Trophoblast cell (in vitro differentiated cells and primary cell): ENCODE results near the gene ABL1.

Experiments used
- DNase-seq, 2 donors: peaks; one replicate each; pipeline ENCODE4 v3.0.0-alpha.2; 2016
- H2AFZ ChIP-seq: 2 replicates; pipeline ENCODE4 v1.6.1; 2013; ENCODE audit warnings: low read length, moderate library complexity, mild to moderate bottlenecking; ENCODE audit not compliant: insufficient read depth, poor library complexity
- H2AK5ac ChIP-seq: 2 replicates; pipeline ENCODE4 v1.6.1; 2013; ENCODE audit warnings: mild to moderate bottlenecking, low read length
- H2BK120ac ChIP-seq: 2 replicates; pipeline ENCODE4 v1.6.1; 2013; ENCODE audit warnings: low read length, mild to moderate bottlenecking, moderate library complexity; ENCODE audit not compliant: insufficient read depth, poor library complexity
- H2BK12ac ChIP-seq: 2 replicates; pipeline ENCODE4 v1.6.1; 2013; ENCODE audit warnings: mild to moderate bottlenecking, low read length, moderate library complexity
- H2BK5ac ChIP-seq: 2 replicates; pipeline ENCODE4 v1.6.1; 2013; ENCODE audit warnings: low read length, low read depth, moderate library complexity, mild to moderate bottlenecking; ENCODE audit not compliant: poor library complexity
- H3K14ac ChIP-seq: 2 replicates; pipeline ENCODE4 v1.6.1; 2013; ENCODE audit warnings: mild to moderate bottlenecking, low read length
- H3K18ac ChIP-seq: 2 replicates; pipeline ENCODE4 v1.6.1; 2013; ENCODE audit warnings: mild to moderate bottlenecking, low read length
- H3K23ac ChIP-seq: 2 replicates; pipeline ENCODE4 v1.6.1; 2013; ENCODE audit warnings: low read length
- H3K27ac ChIP-seq: 2 replicates; pipeline ENCODE4 v1.5.1; 2013; ENCODE audit warnings: low read depth, mild to moderate bottlenecking, inconsistent platforms, low read length, moderate library complexity
- H3K27me3 ChIP-seq: 2 replicates; pipeline ENCODE4 v1.6.1; 2013; ENCODE audit warnings: inconsistent platforms, mild to moderate bottlenecking, low read length, moderate library complexity; ENCODE audit not compliant: insufficient read depth
- H3K36me3 ChIP-seq, 2 experiments: 1 replicate in 1 of 2; 2 replicates in 1 of 2; pipeline ENCODE4 v1.6.1; 2013; ENCODE audit warnings: low read length in 2 of 2, mild to moderate bottlenecking in 2 of 2, moderate library complexity in 1 of 2; ENCODE audit not compliant: insufficient read depth in 2 of 2, control insufficient read depth in 1 of 2
- H3K4ac ChIP-seq: 2 replicates; pipeline ENCODE4 v1.6.1; 2013; ENCODE audit warnings: low read depth, mild to moderate bottlenecking, low read length, moderate library complexity
- H3K4me1 ChIP-seq, 2 experiments: 1 replicate in 1 of 2; 2 replicates in 1 of 2; pipeline ENCODE4 v1.6.1; 2013; ENCODE audit warnings: low read length in 2 of 2, mild to moderate bottlenecking in 2 of 2, moderate library complexity in 1 of 2; ENCODE audit not compliant: insufficient read depth in 2 of 2, control insufficient read depth in 1 of 2
- H3K4me2 ChIP-seq: 2 replicates; pipeline ENCODE4 v1.6.1; 2013; ENCODE audit warnings: inconsistent platforms, mild to moderate bottlenecking, low read length, moderate library complexity
- H3K4me3 ChIP-seq: 2 replicates; pipeline ENCODE4 v1.5.1; 2013; ENCODE audit warnings: mild to moderate bottlenecking, low read depth, low read length, inconsistent platforms
- H3K79me1 ChIP-seq: one replicate; pipeline ENCODE4 v1.6.1; 2013; ENCODE audit warnings: low read length
- H3K79me2 ChIP-seq: 2 replicates; pipeline ENCODE4 v1.6.1; 2013; ENCODE audit warnings: low read length, mild to moderate bottlenecking; ENCODE audit not compliant: control insufficient read depth, insufficient read depth, poor library complexity
- H3K9ac ChIP-seq: 2 replicates; pipeline ENCODE4 v1.6.1; 2013; ENCODE audit warnings: mild to moderate bottlenecking, low read length
- H3K9me3 ChIP-seq: 2 replicates; pipeline ENCODE4 v1.6.1; 2013; ENCODE audit warnings: low read depth, mild to moderate bottlenecking, control low read depth, inconsistent platforms, low read length; ENCODE audit not compliant: insufficient read depth
- H4K12ac ChIP-seq: 2 replicates; pipeline ENCODE4 v1.6.1; 2013; ENCODE audit warnings: low read depth, mild to moderate bottlenecking, low read length, moderate library complexity
- H4K8ac ChIP-seq: 2 replicates; pipeline ENCODE4 v1.6.1; 2013; ENCODE audit warnings: low read depth, mild to moderate bottlenecking, low read length, moderate library complexity
- H4K91ac ChIP-seq: one replicate; pipeline ENCODE4 v1.6.1; 2013; ENCODE audit warnings: low read depth, mild to moderate bottlenecking, low read length, moderate library complexity
- WGBS: extraction: QIAGEN DNeasy Blood & Tissue Kit; methylation state at CpG from one replicate; pipeline ENCODE4 v1.1.7; 2013; ENCODE audit warnings: missing lambda C conversion rate; ENCODE audit not compliant: insufficient read length, insufficient coverage; ENCODE audit errors: extremely low coverage; 5-methylcytosine and 5-hydroxymethylcytosine counted together

ABL1 gene

GRCh38 chr9:130887494-130888144, 52.6 kb downstream of the ABL1 start:
- H3K27ac ChIP-seq, result no peak overlapping the region
- DNase-seq, result no peak
- peaks cover 5% of the 10 kb centered on the region for H3K9me3 ChIP-seq
- H3K23ac ChIP-seq, result no peak overlapping the region
- H4K91ac ChIP-seq, result no peak overlapping the region
- H3K9ac ChIP-seq, result no peak overlapping the region
- H3K79me1 ChIP-seq, result peaks cover 21% of the 10 kb centered on the region
- no peak overlapping the region for H3K14ac ChIP-seq
- H4K12ac ChIP-seq, result no peak overlapping the region
- no peak overlapping the region for H3K18ac ChIP-seq
- no peak overlapping the region for H2BK120ac ChIP-seq
- H3K36me3 ChIP-seq, result peaks cover 68 to 69% of the 10 kb centered on the region in 2 experiments
- H2AK5ac ChIP-seq, result no peak overlapping the region
- H3K4me1 ChIP-seq, result peaks cover 16 to 17% of the 10 kb centered on the region in 2 experiments
- no peak overlapping the region for H3K4ac ChIP-seq
- H4K8ac ChIP-seq, result no peak overlapping the region
- WGBS, result no CpG with 5 or more reads among the region's 25 CpGs
- no peaks in the 10 kb centered on the region for H3K27me3 ChIP-seq
- no peak overlapping the region for H2BK5ac ChIP-seq
- H3K79me2 ChIP-seq, result peaks cover 2% of the 10 kb centered on the region
- no peak overlapping the region for H3K4me2 ChIP-seq
- H3K4me3 ChIP-seq, result no peak overlapping the region
- H2AFZ ChIP-seq, result no peak overlapping the region
- H2BK12ac ChIP-seq, result no peak overlapping the region

GRCh38 chr9:130888146-130888885, 53.3 kb downstream of the ABL1 start:
- no peak overlapping the region for H2AK5ac ChIP-seq
- H3K79me2 ChIP-seq, result peaks cover 2% of the 10 kb centered on the region
- H3K14ac ChIP-seq, result no peak overlapping the region
- H3K4ac ChIP-seq, result no peak overlapping the region
- no peak overlapping the region for H2BK120ac ChIP-seq
- peaks cover 5% of the 10 kb centered on the region for H3K9me3 ChIP-seq
- no peak overlapping the region for H4K91ac ChIP-seq
- H3K79me1 ChIP-seq, result peaks cover 21% of the 10 kb centered on the region
- no peak overlapping the region for H3K18ac ChIP-seq
- peaks cover 16 to 17% of the 10 kb centered on the region in 2 experiments for H3K4me1 ChIP-seq
- peaks cover 65 to 73% of the 10 kb centered on the region in 2 experiments for H3K36me3 ChIP-seq
- H2AFZ ChIP-seq, result no peak overlapping the region
- no peaks in the 10 kb centered on the region for H3K27me3 ChIP-seq
- WGBS, result no CpG with 5 or more reads among the region's 22 CpGs
- H3K4me2 ChIP-seq, result no peak overlapping the region
- no peak overlapping the region for H3K9ac ChIP-seq
- no peak overlapping the region for H3K27ac ChIP-seq
- no peak overlapping the region for H4K8ac ChIP-seq
- H3K4me3 ChIP-seq, result no peak overlapping the region
- H3K23ac ChIP-seq, result no peak overlapping the region
- no peak overlapping the region for H4K12ac ChIP-seq
- no peak overlapping the region for H2BK12ac ChIP-seq
- DNase-seq, result no peak
- H2BK5ac ChIP-seq, result no peak overlapping the region

GRCh38 chr9:130890124-130890523, 55.1 kb downstream of the ABL1 start:
- Histone ChIP-seq H3K9me3 (peaks cover 2% of the 10 kb centered on the region), H2BK120ac (no peak overlapping the region), H3K18ac (no peak overlapping the region), H3K36me3 (peaks cover 50 to 61% of the 10 kb centered on the region in 2 experiments), H3K27me3 (no peaks in the 10 kb centered on the region), H4K12ac (no peak overlapping the region), H4K8ac (no peak overlapping the region), H3K79me2 (no peaks in the 10 kb centered on the region), H3K4ac (no peak overlapping the region), H2BK12ac (no peak overlapping the region), H3K23ac (no peak overlapping the region), H3K4me3 (no peak overlapping the region), H3K27ac (no peak overlapping the region), H2BK5ac (no peak overlapping the region), H2AFZ (no peak overlapping the region), H3K4me2 (no peak overlapping the region), H3K4me1 (peaks cover 4% of the 10 kb centered on the region in 2 experiments), H3K14ac (no peak overlapping the region), H4K91ac (no peak overlapping the region), H3K9ac (no peak overlapping the region), H3K79me1 (peaks cover 9% of the 10 kb centered on the region), H2AK5ac (no peak overlapping the region)
- DNase-seq, result no peak
- no CpG with 5 or more reads among the region's 9 CpGs for WGBS

GRCh38 chr9:130890870-130891687, 56.0 kb downstream of the ABL1 start:
- Histone ChIP-seq H3K79me2 (no peaks in the 10 kb centered on the region), H3K9me3 (peaks cover 2% of the 10 kb centered on the region), H3K79me1 (peaks cover 3% of the 10 kb centered on the region), H3K27ac (no peak overlapping the region), H3K23ac (no peak overlapping the region), H4K91ac (no peak overlapping the region), H3K9ac (no peak overlapping the region), H3K36me3 (peaks cover 41 to 52% of the 10 kb centered on the region in 2 experiments), H2BK12ac (no peak overlapping the region), H3K14ac (no peak overlapping the region), H3K27me3 (no peaks in the 10 kb centered on the region), H3K4ac (no peak overlapping the region), H3K4me3 (no peak overlapping the region), H3K4me1 (peaks cover 0 to under 1% of the 10 kb centered on the region in 2 experiments), H3K18ac (no peak overlapping the region), H2AFZ (no peak overlapping the region), H3K4me2 (no peak overlapping the region), H2BK120ac (no peak overlapping the region), H4K12ac (no peak overlapping the region), H2BK5ac (no peak overlapping the region), H2AK5ac (no peak overlapping the region), H4K8ac (no peak overlapping the region)
- WGBS, result no CpG with 5 or more reads among the region's 20 CpGs
- DNase-seq, result no peak
